ENCODE data around the gene C20orf144.

DNA sequence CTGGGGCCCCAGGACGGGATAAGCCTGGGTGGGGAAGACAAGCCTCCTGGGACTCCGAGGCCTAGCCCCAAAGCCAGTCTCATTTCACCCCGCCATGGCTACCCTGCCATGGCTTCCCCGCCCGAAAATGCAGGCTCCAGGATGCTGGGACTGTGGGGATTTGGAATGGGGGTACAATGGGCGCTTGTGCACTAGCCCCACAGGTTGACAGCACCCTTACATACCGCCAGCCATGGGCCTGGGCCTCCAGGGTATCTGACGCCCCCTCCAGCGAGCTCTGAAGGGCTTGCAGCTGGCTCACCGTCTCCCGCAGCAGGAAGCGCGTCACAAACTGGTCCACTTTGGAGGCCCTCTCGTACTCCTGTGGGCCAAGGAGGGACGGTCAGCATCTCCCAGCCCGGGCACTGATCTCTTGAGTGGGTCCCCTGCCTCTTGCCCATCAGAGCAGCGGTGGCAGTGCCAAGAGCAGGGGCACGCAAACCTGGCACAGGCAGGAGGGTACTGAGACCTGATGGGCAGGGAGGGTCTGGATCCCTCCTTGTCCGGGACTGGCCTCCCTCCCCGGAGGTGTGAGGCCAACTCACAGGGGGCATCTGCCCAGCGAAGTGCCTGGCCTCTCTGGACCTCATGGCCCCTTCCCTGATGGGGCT, 2.0 kb upstream of the C20orf144 start:
- no peak for TF ChIP-seq EP300 (IDR thresholded peaks at IDR 0.05; ENCODE audit: borderline replicate concordance)
- no peak for TF ChIP-seq CREB1 (IDR thresholded peaks at IDR 0.05; ENCODE audit: low read depth)
- TF ChIP-seq MAX (IDR thresholded peaks at IDR 0.05) = no peak
- no peak for TF ChIP-seq RAD21 (IDR thresholded peaks at IDR 0.05; ENCODE audit: low read depth)
- no peak for TF ChIP-seq TAF1 (IDR thresholded peaks at IDR 0.05; ENCODE audit: low read depth)
- TF ChIP-seq FOXM1 (IDR thresholded peaks at IDR 0.05; ENCODE audit: borderline replicate concordance, low read depth) = no peak
- TF ChIP-seq CEBPB (IDR thresholded peaks at IDR 0.05) = no peak
- TF ChIP-seq TEAD4 (IDR thresholded peaks at IDR 0.05) = no peak
- TF ChIP-seq, protein P1, sequence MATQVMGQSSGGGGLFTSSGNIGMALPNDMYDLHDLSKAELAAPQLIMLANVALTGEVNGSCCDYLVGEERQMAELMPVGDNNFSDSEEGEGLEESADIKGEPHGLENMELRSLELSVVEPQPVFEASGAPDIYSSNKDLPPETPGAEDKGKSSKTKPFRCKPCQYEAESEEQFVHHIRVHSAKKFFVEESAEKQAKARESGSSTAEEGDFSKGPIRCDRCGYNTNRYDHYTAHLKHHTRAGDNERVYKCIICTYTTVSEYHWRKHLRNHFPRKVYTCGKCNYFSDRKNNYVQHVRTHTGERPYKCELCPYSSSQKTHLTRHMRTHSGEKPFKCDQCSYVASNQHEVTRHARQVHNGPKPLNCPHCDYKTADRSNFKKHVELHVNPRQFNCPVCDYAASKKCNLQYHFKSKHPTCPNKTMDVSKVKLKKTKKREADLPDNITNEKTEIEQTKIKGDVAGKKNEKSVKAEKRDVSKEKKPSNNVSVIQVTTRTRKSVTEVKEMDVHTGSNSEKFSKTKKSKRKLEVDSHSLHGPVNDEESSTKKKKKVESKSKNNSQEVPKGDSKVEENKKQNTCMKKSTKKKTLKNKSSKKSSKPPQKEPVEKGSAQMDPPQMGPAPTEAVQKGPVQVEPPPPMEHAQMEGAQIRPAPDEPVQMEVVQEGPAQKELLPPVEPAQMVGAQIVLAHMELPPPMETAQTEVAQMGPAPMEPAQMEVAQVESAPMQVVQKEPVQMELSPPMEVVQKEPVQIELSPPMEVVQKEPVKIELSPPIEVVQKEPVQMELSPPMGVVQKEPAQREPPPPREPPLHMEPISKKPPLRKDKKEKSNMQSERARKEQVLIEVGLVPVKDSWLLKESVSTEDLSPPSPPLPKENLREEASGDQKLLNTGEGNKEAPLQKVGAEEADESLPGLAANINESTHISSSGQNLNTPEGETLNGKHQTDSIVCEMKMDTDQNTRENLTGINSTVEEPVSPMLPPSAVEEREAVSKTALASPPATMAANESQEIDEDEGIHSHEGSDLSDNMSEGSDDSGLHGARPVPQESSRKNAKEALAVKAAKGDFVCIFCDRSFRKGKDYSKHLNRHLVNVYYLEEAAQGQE (IDR thresholded peaks at IDR 0.05; ENCODE audit: low read depth) = no peak
- TF ChIP-seq ZBTB7A (IDR thresholded peaks at IDR 0.05; ENCODE audit: low read depth) = no peak

Data from Ishikawa (cell line).